HG03342 (cell line): Measurements from ENCODE around the gene EMID1.

Source experiments
- ATAC-seq: cut with Tn5 transposase; IDR thresholded peaks from one replicate; pipeline ENCODE4 v1.9.1; 2021; ENCODE audit warnings: mild to moderate bottlenecking, moderate library complexity; ENCODE audit not compliant: unreplicated experiment

EMID1 gene

GRCh38 chr22:29205594-29206371 lies at the start of gene EMID1:
TSS of gene EMID1 (plus strand) at chr22:29205896. CDS start at chr22:29206039, 143 bp downstream.
- no peak for ATAC-seq

GRCh38 chr22:29155966-29156365 lies 49.7 kb upstream of the EMID1 start:
- no peak for ATAC-seq

- ATAC-seq, result no peak
Measured at GRCh38 chr22:29156507-29156906, 49.2 kb upstream of the EMID1 start.

- ATAC-seq, result no peak
Measured at GRCh38 chr22:29157759-29158535, 47.7 kb upstream of the EMID1 start.

- ATAC-seq, result no peak
Measured at GRCh38 chr22:29158546-29158945, 47.1 kb upstream of the EMID1 start.

- no peak for ATAC-seq
Measured at GRCh38 chr22:29163808-29164207, 41.9 kb upstream of the EMID1 start.

- ATAC-seq, result no peak
Measured at GRCh38 chr22:29165321-29166060, 40.2 kb upstream of the EMID1 start.

GRCh38 chr22:29166180-29166579 lies 39.5 kb upstream of the EMID1 start:
- ATAC-seq, result no peak

GRCh38 chr22:29167032-29167911 lies 38.4 kb upstream of the EMID1 start:
- ATAC-seq, result peak; percentile 91

- ATAC-seq, result no peak
Measured at GRCh38 chr22:29171721-29172120, 34.0 kb upstream of the EMID1 start.

- no peak for ATAC-seq
Measured at GRCh38 chr22:29172216-29172615, 33.5 kb upstream of the EMID1 start.

GRCh38 chr22:29175312-29175835 lies 30.3 kb upstream of the EMID1 start:
- no peak for ATAC-seq

GRCh38 chr22:29183971-29184848 lies 21.5 kb upstream of the EMID1 start:
- no peak for ATAC-seq

GRCh38 chr22:29184849-29185490 lies 20.7 kb upstream of the EMID1 start:
- ATAC-seq, result no peak

- ATAC-seq, result no peak
Measured at GRCh38 chr22:29186302-29186701, 19.4 kb upstream of the EMID1 start.

GRCh38 chr22:29187831-29188230 lies 17.9 kb upstream of the EMID1 start:
- no peak for ATAC-seq

- no peak for ATAC-seq
Measured at GRCh38 chr22:29190051-29190450, 15.6 kb upstream of the EMID1 start.

GRCh38 chr22:29190918-29191317 lies 14.8 kb upstream of the EMID1 start:
- ATAC-seq, result no peak

GRCh38 chr22:29193021-29193420 lies 12.7 kb upstream of the EMID1 start:
- no peak for ATAC-seq
